ENCODE results near the gene MED22. TPM values are rescaled to one million over a fixed set of nuclear protein-coding genes. Genes with fewer than 3 reads are reported as not detected.
"Not testable (repeated sequence)": the region's sequence is repeated elsewhere in the genome, so short reads cannot be mapped to it uniquely, and the experiment has no call there.

Gene MED22
- polyA plus RNA-seq, 1 donor (not counting 4 experiments of a cell fraction or from before 2014, with no cell fraction given), result 15.9 TPM

DNA sequence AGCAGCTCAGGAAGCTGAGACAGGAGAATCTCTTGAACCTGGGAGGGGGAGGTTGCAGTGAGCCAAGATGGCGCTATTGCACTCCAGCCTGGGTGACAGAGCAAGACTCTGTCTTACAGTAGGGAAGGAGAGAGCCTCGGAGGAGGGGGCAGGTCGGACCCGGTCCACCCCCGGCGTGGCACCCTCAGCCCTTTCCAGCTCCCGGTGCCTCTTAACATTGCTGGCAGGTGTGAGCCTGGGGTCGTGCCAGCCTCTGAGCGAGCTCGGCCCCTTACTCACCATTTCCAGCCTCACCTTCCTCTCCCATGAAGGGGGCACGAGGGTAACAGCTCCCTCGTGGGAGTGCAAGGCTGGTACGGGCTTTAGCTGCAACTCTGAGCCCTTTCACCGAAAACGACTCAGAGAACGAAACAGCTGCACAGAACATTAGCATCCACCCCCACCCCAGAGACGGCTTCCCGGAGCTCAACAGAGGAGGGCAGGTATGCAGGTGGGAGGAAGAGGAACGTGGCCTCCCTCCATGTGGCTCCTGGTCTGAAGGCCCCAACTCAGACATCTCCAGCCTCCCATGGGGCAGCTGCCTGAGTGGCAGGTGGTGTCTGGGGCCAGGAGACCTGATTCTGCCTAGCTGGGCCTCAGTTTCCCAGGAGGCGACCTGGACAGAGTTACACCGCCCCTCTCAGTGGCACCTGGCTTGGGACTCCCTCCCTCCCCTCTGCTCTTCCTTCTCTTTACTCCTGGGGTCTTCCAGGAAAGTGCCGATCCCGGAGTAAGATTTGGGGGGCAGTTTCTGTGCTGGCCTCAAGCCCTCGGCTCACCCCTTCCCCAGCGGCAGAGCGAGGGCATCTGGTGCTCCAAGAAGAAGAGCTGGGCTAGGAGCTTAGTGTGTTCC, 44.4 kb downstream of the MED22 start:
- H3K9me3 ChIP-seq (ENCODE audit: control insufficient read depth, low read depth, low read length), result no peaks in the 10 kb centered on the region
- no peak overlapping the region for H3K9ac ChIP-seq (ENCODE audit: control insufficient read depth, extremely low read depth, insufficient read depth, low read length)
- peaks cover 8% of the 10 kb centered on the region for H3K27me3 ChIP-seq (ENCODE audit: control insufficient read depth, extremely low read depth, insufficient read depth, low read length)
- TF ChIP-seq EZH2 (IDR thresholded peaks at IDR 0.05; ENCODE audit: low read length) (no peak), CTCF (optimal IDR thresholded peaks at IDR 0.05 in 1 of 3, IDR thresholded peaks at IDR 0.05 in 1 of 3, conservative IDR thresholded peaks at IDR 0.05 in 1 of 3; ENCODE audit: extremely low read depth in 1 of 3, insufficient read depth in 2 of 3, low read length in 3 of 3) (no peak)
- no peak overlapping the region for H2AFZ ChIP-seq (ENCODE audit: control insufficient read depth, low read length)
- no peaks in the 10 kb centered on the region for H3K9me1 ChIP-seq (ENCODE audit: control insufficient read depth, extremely low read depth, insufficient read depth, low read length)
- no peaks in the 10 kb centered on the region for H4K20me1 ChIP-seq (ENCODE audit: control insufficient read depth, extremely low read depth, insufficient read depth, low read length)
- DNase-seq (ENCODE audit: low read depth, low spot score) (no peak), FAIRE-seq (no peak)
- H3K36me3 ChIP-seq (ENCODE audit: control insufficient read depth in 2 of 2, extremely low read depth in 1 of 2, insufficient read depth in 2 of 2, low read length in 2 of 2), result no peaks in the 10 kb centered on the region
- dilution Hi-C loops (cut with MboI; ENCODE audit: extremely low pct_ligation_motif_present, low sequenced_read_pairs), result no loop called here
- H3K27ac ChIP-seq (ENCODE audit: control insufficient read depth, insufficient read depth, low read length), result no peak overlapping the region
- no peaks in the 10 kb centered on the region for H3K4me1 ChIP-seq (ENCODE audit: control insufficient read depth, extremely low read depth, insufficient read depth, low read length)
- no peak overlapping the region for H3K4me2 ChIP-seq (ENCODE audit: control insufficient read depth, extremely low read depth, insufficient read depth, low read depth, low read length)
- no peak overlapping the region for H3K4me3 ChIP-seq (ENCODE audit: control insufficient read depth in 2 of 3, extremely low read depth in 1 of 3, insufficient read depth in 2 of 3, low read depth in 1 of 3, low read length in 3 of 3)
- no peaks in the 10 kb centered on the region for H3K79me2 ChIP-seq (ENCODE audit: control insufficient read depth, insufficient read depth, low read length)

- Histone ChIP-seq H3K9me1 (ENCODE audit: control insufficient read depth, extremely low read depth, insufficient read depth, low read length) (no peaks in the 10 kb centered on the region), H3K4me1 (ENCODE audit: control insufficient read depth, extremely low read depth, insufficient read depth, low read length) (no peaks in the 10 kb centered on the region), H2AFZ (ENCODE audit: control insufficient read depth, low read length) (no peak overlapping the region), H3K4me2 (ENCODE audit: control insufficient read depth, extremely low read depth, insufficient read depth, low read depth, low read length) (no peak overlapping the region), H3K9me3 (ENCODE audit: control insufficient read depth, low read depth, low read length) (no peaks in the 10 kb centered on the region), H3K27ac (ENCODE audit: control insufficient read depth, insufficient read depth, low read length) (no peak overlapping the region), H3K79me2 (ENCODE audit: control insufficient read depth, insufficient read depth, low read length) (no peaks in the 10 kb centered on the region), H3K9ac (ENCODE audit: control insufficient read depth, extremely low read depth, insufficient read depth, low read length) (no peak overlapping the region), H3K27me3 (ENCODE audit: control insufficient read depth, extremely low read depth, insufficient read depth, low read length) (peaks cover 8% of the 10 kb centered on the region), H3K4me3 (ENCODE audit: control insufficient read depth in 2 of 3, extremely low read depth in 1 of 3, insufficient read depth in 2 of 3, low read depth in 1 of 3, low read length in 3 of 3) (no peak overlapping the region), H4K20me1 (ENCODE audit: control insufficient read depth, extremely low read depth, insufficient read depth, low read length) (no peaks in the 10 kb centered on the region), H3K36me3 (ENCODE audit: control insufficient read depth in 2 of 2, extremely low read depth in 1 of 2, insufficient read depth in 2 of 2, low read length in 2 of 2) (no peaks in the 10 kb centered on the region)
- no peak for DNase-seq (ENCODE audit: low read depth, low spot score)
- no peak for FAIRE-seq
- TF ChIP-seq CTCF (optimal IDR thresholded peaks at IDR 0.05 in 1 of 3, IDR thresholded peaks at IDR 0.05 in 1 of 3, conservative IDR thresholded peaks at IDR 0.05 in 1 of 3; ENCODE audit: extremely low read depth in 1 of 3, insufficient read depth in 2 of 3, low read length in 3 of 3) (no peak), EZH2 (IDR thresholded peaks at IDR 0.05; ENCODE audit: low read length) (no peak)
- dilution Hi-C loops (cut with MboI; ENCODE audit: extremely low pct_ligation_motif_present, low sequenced_read_pairs), result no loop called here
Observed at GRCh38 chr9:133301253-133302230, 46.4 kb downstream of the MED22 start.

DNA sequence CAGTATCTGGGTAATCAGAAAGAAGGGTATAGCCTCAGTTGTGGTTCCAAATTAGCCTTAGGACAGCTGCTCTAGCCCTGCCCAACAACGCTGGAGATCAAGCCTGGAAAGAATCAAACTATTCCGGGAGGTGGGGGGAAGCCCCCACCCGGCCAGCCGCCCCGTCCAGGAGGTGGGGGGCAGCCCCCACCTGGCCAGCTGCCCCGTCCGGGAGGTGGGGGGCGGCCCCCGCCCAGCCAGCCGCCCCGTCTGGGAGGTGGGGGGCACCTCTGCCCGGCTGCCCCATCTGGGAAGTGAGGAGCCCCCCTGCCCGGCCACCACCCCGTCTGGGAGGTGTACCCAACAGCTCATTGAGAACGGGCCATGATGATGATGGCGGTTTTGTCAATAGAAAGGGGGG, 47.9 kb downstream of the MED22 start:
- H3K27ac ChIP-seq (ENCODE audit: control insufficient read depth, insufficient read depth, low read length); H3K9me3 ChIP-seq (ENCODE audit: control insufficient read depth, low read depth, low read length); H3K4me3 ChIP-seq (ENCODE audit: control insufficient read depth in 2 of 3, extremely low read depth in 1 of 3, insufficient read depth in 2 of 3, low read depth in 1 of 3, low read length in 3 of 3); H4K20me1 ChIP-seq (ENCODE audit: control insufficient read depth, extremely low read depth, insufficient read depth, low read length); H3K4me2 ChIP-seq (ENCODE audit: control insufficient read depth, extremely low read depth, insufficient read depth, low read depth, low read length); H2AFZ ChIP-seq (ENCODE audit: control insufficient read depth, low read length); H3K27me3 ChIP-seq (ENCODE audit: control insufficient read depth, extremely low read depth, insufficient read depth, low read length); H3K9ac ChIP-seq (ENCODE audit: control insufficient read depth, extremely low read depth, insufficient read depth, low read length); H3K4me1 ChIP-seq (ENCODE audit: control insufficient read depth, extremely low read depth, insufficient read depth, low read length); DNase-seq (ENCODE audit: low read depth, low spot score); H3K36me3 ChIP-seq (ENCODE audit: control insufficient read depth in 2 of 2, extremely low read depth in 1 of 2, insufficient read depth in 2 of 2, low read length in 2 of 2); H3K79me2 ChIP-seq (ENCODE audit: control insufficient read depth, insufficient read depth, low read length); H3K9me1 ChIP-seq (ENCODE audit: control insufficient read depth, extremely low read depth, insufficient read depth, low read length); FAIRE-seq; dilution Hi-C loops (cut with MboI; ENCODE audit: extremely low pct_ligation_motif_present, low sequenced_read_pairs): not testable (repeated sequence)
